Calu3 (cell line): Measurements from ENCODE around the gene MUC2. TPM values are rescaled to one million over a fixed set of nuclear protein-coding genes. Genes with fewer than 3 reads are reported as not detected.

Experiments
- BruUV-seq: library from RNA; stranded (reverse); fragments of 400-500 nt; replicated peaks from 2 replicates; lab custom pipeline; 2021; lab: Mats Ljungman, UMichigan
- CTCF ChIA-PET: fragments of 300-600 bp; sonication (Branson Sonifier 250); formaldehyde crosslinking; loops from one replicate; lab custom pipeline; 2022; ENCODE audit warnings: antibody characterized with exemption; lab: Charles Lee
- DNase-seq: peaks from one replicate; pipeline ENCODE4 v3.0.0; 2022
- H3K27ac Mint-ChIP-seq: one replicate; pipeline ENCODE4 v1.8.0; 2022; ENCODE audit warnings: mixed read lengths; ENCODE audit not compliant: unreplicated experiment
- H3K27me3 Mint-ChIP-seq: one replicate; pipeline ENCODE4 v1.8.0; 2022; ENCODE audit warnings: mixed read lengths; ENCODE audit not compliant: unreplicated experiment
- H3K36me3 Mint-ChIP-seq: one replicate; pipeline ENCODE4 v1.8.0; 2022; ENCODE audit warnings: mild to moderate bottlenecking, moderate library complexity, mixed read lengths; ENCODE audit not compliant: insufficient read depth, unreplicated experiment
- H3K4me1 Mint-ChIP-seq: one replicate; pipeline ENCODE4 v1.8.0; 2022; ENCODE audit warnings: mild to moderate bottlenecking, low read depth, mixed read lengths; ENCODE audit not compliant: unreplicated experiment
- H3K4me3 Mint-ChIP-seq: one replicate; pipeline ENCODE4 v1.8.0; 2022; ENCODE audit warnings: mild to moderate bottlenecking, low read depth, moderate library complexity, mixed read lengths; ENCODE audit not compliant: unreplicated experiment
- H3K9me3 Mint-ChIP-seq: one replicate; pipeline ENCODE4 v1.8.0; 2022; ENCODE audit warnings: low read depth, mixed read lengths; ENCODE audit not compliant: unreplicated experiment
- CTCF ChIP-seq: fragments of 200-600 bp; IDR thresholded peaks from one replicate; pipeline ENCODE4 v1.8.0; 2022; ENCODE audit warnings: antibody characterized with exemption; ENCODE audit not compliant: unreplicated experiment
- intact Hi-C: fragments of 100-400 bp; cut with micrococcal nuclease; formaldehyde crosslinking; loops from one replicate; pipeline ENCODE4 v1.10.0; 2022; ENCODE audit not compliant: unreplicated experiment
- total RNA-seq: library from RNA; stranded (reverse); gene quantifications from 2 replicates; pipeline ENCODE4 v1.2.3, GENCODE V29; 2022

The MUC2 gene
- total RNA-seq, 1 experiment from 2014 or later, result not detected

GRCh38 chr11:1069740-1070139 is 4.9 kb upstream of the MUC2 start:
- Mint-ChIP-seq H3K9me3 (peaks cover 3% of the 10 kb centered on the region), H3K27ac (no peak overlapping the region), H3K27me3 (no peaks in the 10 kb centered on the region), H3K4me3 (no peak overlapping the region), H3K4me1 (peaks cover 14% of the 10 kb centered on the region), H3K36me3 (peaks cover 9% of the 10 kb centered on the region)
- no TSS peak for BruUV-seq
- intact Hi-C loops, result no loop called here
- no peak for DNase-seq
- TF ChIP-seq CTCF, result no peak
- CTCF ChIA-PET, result no interaction called here

DNA sequence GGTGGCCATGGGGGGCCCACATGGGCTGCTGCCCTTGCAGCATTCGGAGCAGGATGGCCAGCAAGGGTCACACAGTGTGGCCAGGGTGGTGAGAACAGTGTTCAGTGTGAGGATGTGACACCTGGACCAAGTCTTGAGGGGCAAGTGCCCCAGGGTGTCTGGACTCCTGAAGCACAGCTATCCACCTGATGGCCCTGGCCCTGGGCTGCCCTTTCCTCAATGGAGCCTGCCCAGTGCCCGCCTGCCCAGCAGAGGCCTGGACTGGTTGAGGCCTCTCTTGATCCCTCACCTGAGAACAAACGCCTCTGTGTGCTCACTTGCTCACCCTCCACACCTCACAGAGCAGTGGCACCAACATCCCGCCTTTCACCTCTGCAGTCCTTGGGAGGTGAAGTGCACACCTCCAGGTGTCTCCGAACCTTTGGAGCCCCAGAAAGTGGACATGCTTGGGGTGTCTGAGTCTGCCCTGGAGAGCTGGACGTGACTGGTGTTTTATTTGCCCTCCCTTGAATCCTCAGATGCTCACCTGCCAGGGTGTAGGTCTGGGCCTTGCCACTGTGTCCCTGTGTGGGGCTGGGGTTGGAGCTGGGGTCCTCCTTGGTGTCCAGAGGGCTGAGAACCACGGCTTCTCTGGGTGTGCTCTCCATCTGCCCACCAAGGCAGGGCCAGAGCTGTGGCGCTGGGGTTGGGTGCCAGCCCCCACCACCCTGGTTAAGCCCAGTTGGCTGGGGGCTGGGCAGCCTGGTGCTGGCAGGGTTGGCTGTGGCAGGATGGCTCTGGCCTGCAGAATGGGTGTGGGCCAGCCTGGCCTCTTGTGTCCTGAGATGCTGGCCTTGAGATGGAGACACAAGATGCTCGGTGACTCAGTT is 3.8 kb upstream of the MUC2 start:
- Mint-ChIP-seq H3K36me3 (peaks cover 9% of the 10 kb centered on the region), H3K4me3 (no peak overlapping the region), H3K9me3 (no peaks in the 10 kb centered on the region), H3K4me1 (peaks cover 14% of the 10 kb centered on the region), H3K27ac (no peak overlapping the region), H3K27me3 (no peaks in the 10 kb centered on the region)
- intact Hi-C loops, result no loop called here
- TF ChIP-seq CTCF, result no peak
- CTCF ChIA-PET, result no interaction called here
- DNase-seq, result no peak
- no TSS peak for BruUV-seq

GRCh38 chr11:1071571-1072115 is 3.0 kb upstream of the MUC2 start:
- intact Hi-C loops, result no loop called here
- peaks cover 9% of the 10 kb centered on the region for H3K36me3 Mint-ChIP-seq
- DNase-seq, result no peak
- H3K4me1 Mint-ChIP-seq, result peaks cover 14% of the 10 kb centered on the region
- no TSS peak for BruUV-seq
- H3K9me3 Mint-ChIP-seq, result no peaks in the 10 kb centered on the region
- peak overlapping the region; percentile 63 for H3K27ac Mint-ChIP-seq
- no peak overlapping the region for H3K4me3 Mint-ChIP-seq
- H3K27me3 Mint-ChIP-seq, result no peaks in the 10 kb centered on the region
- CTCF ChIA-PET, result interaction anchor here (0.7 kb wide), 1 partner anchor 30 kb away, joined by 5 read pairs; no protein-coding TSS in a partner anchor
- TF ChIP-seq CTCF, result no peak

- DNase-seq, result peak; percentile 81
- Mint-ChIP-seq H3K27ac (peak overlapping the region; percentile 63), H3K4me1 (peaks cover 14% of the 10 kb centered on the region), H3K4me3 (no peak overlapping the region), H3K9me3 (no peaks in the 10 kb centered on the region), H3K36me3 (peaks cover 9% of the 10 kb centered on the region), H3K27me3 (no peaks in the 10 kb centered on the region)
- intact Hi-C loops, result no loop called here
- TSS peak; percentile 97 for BruUV-seq
- CTCF ChIA-PET, result interaction anchor here (0.6 to 0.7 kb wide), 3 partner anchors 30 to 231 kb away, joined by 3 to 6 read pairs (median 5); no protein-coding TSS in a partner anchor
- no peak for TF ChIP-seq CTCF
These were observed 2.4 kb upstream of the MUC2 start for GRCh38 chr11:1072116-1072820.
